ENCODE measurements around the gene FBXW11. TPM values are rescaled to one million over a fixed set of nuclear protein-coding genes. Genes with fewer than 3 reads are reported as not detected.

Gene FBXW11
- total RNA-seq, 2 donors from 2014 or later, result 28.3 to 30.1 TPM

GRCh38 chr5:171821286-171821685, 185.2 kb downstream of the FBXW11 start:
- Mint-ChIP-seq H3K27ac (no peak overlapping the region), H3K4me1 (no peaks in the 10 kb centered on the region), H3K4me3 (no peak overlapping the region), H3K36me3 (ENCODE audit: low read depth) (no peaks in the 10 kb centered on the region), H3K27me3 (peaks cover 10% of the 10 kb centered on the region)
- no peaks in the 10 kb centered on the region for H3K9me3 ChIP-seq (ENCODE audit: control insufficient read depth, low read length, poor library complexity, severe bottlenecking)
- DNase-seq, result no peak
- no peak for ATAC-seq

GRCh38 chr5:171820561-171820960, 185.9 kb downstream of the FBXW11 start:
- H3K4me1 Mint-ChIP-seq, result no peaks in the 10 kb centered on the region
- ATAC-seq (no peak), DNase-seq (no peak)
- H3K36me3 Mint-ChIP-seq (ENCODE audit: low read depth), result no peaks in the 10 kb centered on the region
- H3K9me3 ChIP-seq (ENCODE audit: control insufficient read depth, low read length, poor library complexity, severe bottlenecking), result no peaks in the 10 kb centered on the region
- no peak overlapping the region for H3K4me3 Mint-ChIP-seq
- no peak overlapping the region for H3K27ac Mint-ChIP-seq
- peaks cover 10% of the 10 kb centered on the region for H3K27me3 Mint-ChIP-seq

DNA sequence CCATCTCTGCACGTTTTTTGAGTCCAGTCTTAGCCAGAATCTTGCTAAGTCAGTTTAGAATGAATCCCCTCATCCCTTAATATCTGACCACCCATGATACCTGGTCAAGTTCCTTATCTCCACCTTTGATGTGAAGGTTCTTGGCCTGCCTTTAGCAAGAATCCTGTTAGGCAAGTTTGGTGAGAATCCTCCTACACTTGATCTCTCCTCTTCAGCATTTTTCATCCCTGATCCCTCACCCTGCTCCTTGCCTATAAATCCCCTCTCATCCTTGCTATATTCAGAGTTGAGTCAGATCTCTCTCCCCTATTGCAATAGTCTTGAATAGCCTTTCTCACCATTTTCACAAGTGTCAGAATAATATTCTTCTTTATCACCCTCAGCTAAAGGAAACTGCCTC, 189.8 kb downstream of the FBXW11 start:
- H3K27me3 Mint-ChIP-seq, result peaks cover 10% of the 10 kb centered on the region
- no peaks in the 10 kb centered on the region for H3K4me1 Mint-ChIP-seq
- no peaks in the 10 kb centered on the region for H3K36me3 Mint-ChIP-seq (ENCODE audit: low read depth)

DNA sequence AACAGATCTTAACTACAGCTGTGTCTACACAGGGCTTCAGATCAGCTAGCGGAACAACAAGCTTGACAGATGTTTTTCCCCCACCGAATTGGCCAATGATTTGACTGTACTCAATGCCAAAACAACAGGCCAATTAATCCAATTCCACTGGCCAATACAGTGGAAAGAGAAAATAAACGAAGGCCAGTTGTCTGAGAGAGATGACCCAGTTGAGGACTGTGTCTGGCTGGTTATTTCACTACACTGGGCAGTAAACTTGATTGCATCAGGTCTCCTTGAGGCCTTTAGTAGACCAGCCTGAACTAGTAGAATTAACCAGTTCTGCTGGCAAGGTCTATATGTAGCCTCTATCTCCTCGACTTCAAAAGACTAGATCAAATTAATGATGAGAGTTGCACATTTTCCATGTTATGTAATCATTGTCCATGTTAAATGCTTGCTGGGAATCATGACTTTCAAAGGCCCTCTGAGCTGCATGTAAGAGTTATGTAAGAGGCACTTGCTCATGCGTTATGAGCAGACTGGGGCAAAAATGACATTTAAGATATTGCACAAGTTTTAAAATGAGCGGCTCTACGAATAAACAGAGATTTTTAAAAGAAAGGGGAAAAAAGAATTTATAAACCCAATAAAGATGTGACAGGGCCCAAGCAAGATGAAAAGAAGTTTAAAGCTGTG, 192.5 kb downstream of the FBXW11 start:
- ATAC-seq (no peak), DNase-seq (no peak)
- peaks cover 2% of the 10 kb centered on the region for H3K27me3 Mint-ChIP-seq
- H3K9me3 ChIP-seq (ENCODE audit: control insufficient read depth, low read length, poor library complexity, severe bottlenecking), result no peaks in the 10 kb centered on the region
- no peaks in the 10 kb centered on the region for H3K4me1 Mint-ChIP-seq
- no peak overlapping the region for H3K4me3 Mint-ChIP-seq
- no peak overlapping the region for H3K27ac Mint-ChIP-seq
- no peaks in the 10 kb centered on the region for H3K36me3 Mint-ChIP-seq (ENCODE audit: low read depth)

More for the DNA sequence above, 189.8 kb downstream of the FBXW11 start:
- no peaks in the 10 kb centered on the region for H3K9me3 ChIP-seq (ENCODE audit: control insufficient read depth, low read length, poor library complexity, severe bottlenecking)
- no peak overlapping the region for H3K27ac Mint-ChIP-seq
- no peak overlapping the region for H3K4me3 Mint-ChIP-seq
- no peak for DNase-seq
- no peak for ATAC-seq

DNA sequence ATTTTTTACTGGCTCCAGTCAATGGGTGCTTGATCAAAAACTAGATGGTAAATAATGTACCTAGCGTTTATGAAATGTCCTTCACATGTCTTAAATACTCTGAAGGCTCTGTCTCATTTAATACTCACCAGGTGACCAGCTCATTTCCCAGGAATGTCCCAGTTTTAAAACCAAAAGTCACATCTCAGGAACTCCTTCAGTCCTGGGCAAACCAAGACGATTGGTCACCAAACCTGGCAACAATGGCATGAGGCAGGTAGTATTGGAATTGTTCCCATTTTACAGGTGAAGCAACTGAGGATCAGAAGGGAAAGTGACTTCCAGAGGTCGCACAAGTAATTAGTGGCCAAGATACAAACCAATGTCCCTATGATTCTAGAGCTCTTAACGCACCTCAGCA, 193.2 kb downstream of the FBXW11 start:
- ATAC-seq (no peak), DNase-seq (no peak)
- Mint-ChIP-seq H3K4me1 (no peaks in the 10 kb centered on the region), H3K27me3 (peaks cover 2% of the 10 kb centered on the region), H3K4me3 (no peak overlapping the region), H3K36me3 (ENCODE audit: low read depth) (no peaks in the 10 kb centered on the region), H3K27ac (no peak overlapping the region)
- no peaks in the 10 kb centered on the region for H3K9me3 ChIP-seq (ENCODE audit: control insufficient read depth, low read length, poor library complexity, severe bottlenecking)

Other genes starting within 250 kb of the FBXW11 start
- not detected for gene SMIM23, start 220.8 kb downstream of the FBXW11 start, total RNA-seq
- gene STK10, start 181.6 kb upstream of the FBXW11 start, total RNA-seq, result 100 to 1,000 TPM; 403 to 408 TPM
- gene EFCAB9, start 187.5 kb upstream of the FBXW11 start, total RNA-seq, result not detected

Data from T-helper 17 cell (primary cell).